HepG2 (cell line): Measurements from ENCODE around the gene ABCF1. TPM values are rescaled to one million over a fixed set of nuclear protein-coding genes. Genes with fewer than 3 reads are reported as not detected.

Experiments
- AGO2 ChIP-seq: fragments of 200-400 bp; formaldehyde crosslinking; optimal IDR thresholded peaks from 2 replicates; pipeline ENCODE3; 2017; ENCODE audit warnings: mild to moderate bottlenecking, low read depth, low read length, moderate library complexity
- CHD2 ChIP-seq: IDR thresholded peaks from 2 replicates; pipeline ENCODE4 v1.6.1; 2011; ENCODE audit warnings: low read depth, low read length, improper control_type of control experiment
- HES4 ChIP-seq: sonication (generic); formaldehyde crosslinking; IDR thresholded peaks from 2 replicates; pipeline ENCODE4 v1.9.0; 2021; ENCODE audit warnings: mild to moderate bottlenecking, missing genetic modification reagents, borderline replicate concordance
- MAF1 ChIP-seq: sonication (generic); formaldehyde crosslinking; IDR thresholded peaks from 2 replicates; pipeline ENCODE4 v1.5.0; 2020; ENCODE audit warnings: missing genetic modification reagents, borderline replicate concordance
- ONECUT2 ChIP-seq: sonication (generic); formaldehyde crosslinking; IDR thresholded peaks from 2 replicates; pipeline ENCODE4 v1.4.0; 2020; ENCODE audit warnings: missing genetic modification reagents
- TEAD2 ChIP-seq: sonication (generic); formaldehyde crosslinking; IDR thresholded peaks from 2 replicates; pipeline ENCODE4 v1.9.0; 2021; ENCODE audit warnings: missing genetic modification reagents
- TRIM24 ChIP-seq: sonication (generic); formaldehyde crosslinking; IDR thresholded peaks from 2 replicates; pipeline ENCODE4 v1.8.0; 2022; ENCODE audit warnings: mild to moderate bottlenecking, missing genetic modification reagents
- ZNF468 ChIP-seq: sonication (generic); formaldehyde crosslinking; IDR thresholded peaks from 2 replicates; pipeline ENCODE4 v1.8.0; 2022; ENCODE audit warnings: mild to moderate bottlenecking, moderate library complexity, missing genetic modification reagents
- ZNF564 ChIP-seq: sonication (generic); formaldehyde crosslinking; IDR thresholded peaks from 2 replicates; pipeline ENCODE4 v1.8.1; 2023; ENCODE audit warnings: mild to moderate bottlenecking, missing genetic modification reagents
- ZNF577 ChIP-seq: sonication (generic); formaldehyde crosslinking; IDR thresholded peaks from 2 replicates; pipeline ENCODE4 v1.4.0; 2020; ENCODE audit warnings: mild to moderate bottlenecking, low read depth, missing genetic modification reagents, borderline replicate concordance
- ZNF709 ChIP-seq: sonication (generic); formaldehyde crosslinking; IDR thresholded peaks from 2 replicates; pipeline ENCODE4 v1.5.0; 2020; ENCODE audit warnings: mild to moderate bottlenecking, missing genetic modification reagents
- ZNF776 ChIP-seq: sonication (generic); formaldehyde crosslinking; IDR thresholded peaks from 2 replicates; pipeline ENCODE4 v1.4.0; 2020; ENCODE audit warnings: mild to moderate bottlenecking, missing genetic modification reagents
- polyA plus RNA-seq, 8 experiments: library from polyadenylated mRNA; depleted of rRNA in 3 of 8; stranded (reverse) in 7 of 8; unstranded in 1 of 8; fragments of >200 nt; fragmentation: Illumina TruSeq in 4 of 8; extraction: Trizol in 4 of 8; gene quantifications; 2 replicates each; pipeline versions ENCODE4 v1.2.1 to v1.2.3, GENCODE V29; 2011 to 2016; ENCODE audit warnings: low read depth in 4 of 8, missing spikeins in 1 of 8, mixed read lengths in 1 of 8; ENCODE audit not compliant: insufficient read depth in 1 of 8
- total RNA-seq, 5 experiments: library from RNA; depleted of rRNA; stranded (reverse); fragments of >200 nt; fragmentation: Illumina TruSeq; extraction: Trizol; gene quantifications; 2 replicates each; pipeline ENCODE4 v1.2.3, GENCODE V29; 2016; ENCODE audit warnings: low read depth in 1 of 5
- TF ChIP-seq, protein P1 (sequence below): sonication (generic); formaldehyde crosslinking; IDR thresholded peaks from 2 replicates; pipeline ENCODE4 v1.5.0; 2020; ENCODE audit warnings: mild to moderate bottlenecking, missing genetic modification reagents, borderline replicate concordance
- TF ChIP-seq, protein P2 (sequence below): sonication (generic); formaldehyde crosslinking; IDR thresholded peaks from 2 replicates; pipeline ENCODE4 v1.5.1; 2020; ENCODE audit warnings: missing genetic modification reagents, mild to moderate bottlenecking, borderline replicate concordance
- TF ChIP-seq, protein P3 (sequence below): sonication (generic); formaldehyde crosslinking; IDR thresholded peaks from 2 replicates; pipeline ENCODE4 v1.8.1; 2023; ENCODE audit warnings: mild to moderate bottlenecking, moderate library complexity, missing genetic modification reagents
- TF ChIP-seq, protein P4 (sequence below): sonication (generic); formaldehyde crosslinking; IDR thresholded peaks from 2 replicates; pipeline ENCODE4 v1.8.1; 2023; ENCODE audit warnings: missing genetic modification reagents, mild to moderate bottlenecking, borderline replicate concordance

Gene ABCF1
- total and polyA plus RNA-seq, 2 of the 13 experiments (the other 11 are each of a cell fraction or from before 2014, with no cell fraction given) = 25.4 to 98.9 TPM

DNA sequence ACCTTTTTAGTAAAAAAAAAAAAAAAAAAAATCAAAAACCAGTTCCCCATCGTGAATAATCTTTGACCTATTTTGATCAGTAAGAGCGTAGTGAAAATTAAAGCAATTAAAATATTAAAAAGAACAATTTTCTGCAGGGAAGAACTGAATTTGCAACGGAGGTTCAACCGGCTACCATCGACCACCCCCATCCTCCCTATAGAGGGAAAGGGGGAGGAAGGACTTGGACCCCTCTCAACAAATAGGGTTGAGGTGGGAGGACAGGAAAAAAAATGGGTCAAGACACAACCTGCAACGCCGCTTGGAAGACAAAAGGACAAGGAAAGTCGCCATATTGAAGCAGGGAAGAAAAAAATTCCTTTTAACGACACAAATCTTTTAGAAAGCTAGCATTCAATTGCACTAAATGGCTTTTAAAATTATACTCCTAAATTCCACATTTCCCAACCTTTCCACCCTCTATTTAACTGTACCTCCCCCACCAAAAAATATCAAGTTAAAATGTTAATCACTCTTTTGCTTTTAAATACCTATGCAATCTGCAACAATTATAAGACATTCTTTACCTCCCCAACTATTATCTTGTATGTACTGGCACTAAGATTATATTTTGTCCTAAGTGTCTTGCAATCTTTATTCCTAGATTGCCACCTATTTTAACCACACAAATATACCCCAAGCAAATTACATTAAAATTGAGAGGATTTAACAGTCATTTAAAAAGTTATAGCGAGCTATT lies 44.1 kb downstream of the ABCF1 start (continued):
- TF ChIP-seq ZNF776 (CRISPR knock-in tag) (no peak; the same call in 1 of the 2 replicates), AGO2 (peak; percentile 98), ZNF709 (no peak), ZNF564 (CRISPR knock-in tag) (no peak), TRIM24 (CRISPR knock-in tag) (no peak), TEAD2 (CRISPR knock-in tag) (no peak), ONECUT2 (0 out of 2 replicates have a peak, but pooled peaks have one; percentile 16), ZNF468 (CRISPR knock-in tag) (no peak), MAF1 (0 out of 2 replicates have a peak, but pooled peaks have one; percentile 21), ZNF577 (CRISPR knock-in tag) (no peak), CHD2 (no peak), HES4 (no peak)
- TF ChIP-seq, protein P1, sequence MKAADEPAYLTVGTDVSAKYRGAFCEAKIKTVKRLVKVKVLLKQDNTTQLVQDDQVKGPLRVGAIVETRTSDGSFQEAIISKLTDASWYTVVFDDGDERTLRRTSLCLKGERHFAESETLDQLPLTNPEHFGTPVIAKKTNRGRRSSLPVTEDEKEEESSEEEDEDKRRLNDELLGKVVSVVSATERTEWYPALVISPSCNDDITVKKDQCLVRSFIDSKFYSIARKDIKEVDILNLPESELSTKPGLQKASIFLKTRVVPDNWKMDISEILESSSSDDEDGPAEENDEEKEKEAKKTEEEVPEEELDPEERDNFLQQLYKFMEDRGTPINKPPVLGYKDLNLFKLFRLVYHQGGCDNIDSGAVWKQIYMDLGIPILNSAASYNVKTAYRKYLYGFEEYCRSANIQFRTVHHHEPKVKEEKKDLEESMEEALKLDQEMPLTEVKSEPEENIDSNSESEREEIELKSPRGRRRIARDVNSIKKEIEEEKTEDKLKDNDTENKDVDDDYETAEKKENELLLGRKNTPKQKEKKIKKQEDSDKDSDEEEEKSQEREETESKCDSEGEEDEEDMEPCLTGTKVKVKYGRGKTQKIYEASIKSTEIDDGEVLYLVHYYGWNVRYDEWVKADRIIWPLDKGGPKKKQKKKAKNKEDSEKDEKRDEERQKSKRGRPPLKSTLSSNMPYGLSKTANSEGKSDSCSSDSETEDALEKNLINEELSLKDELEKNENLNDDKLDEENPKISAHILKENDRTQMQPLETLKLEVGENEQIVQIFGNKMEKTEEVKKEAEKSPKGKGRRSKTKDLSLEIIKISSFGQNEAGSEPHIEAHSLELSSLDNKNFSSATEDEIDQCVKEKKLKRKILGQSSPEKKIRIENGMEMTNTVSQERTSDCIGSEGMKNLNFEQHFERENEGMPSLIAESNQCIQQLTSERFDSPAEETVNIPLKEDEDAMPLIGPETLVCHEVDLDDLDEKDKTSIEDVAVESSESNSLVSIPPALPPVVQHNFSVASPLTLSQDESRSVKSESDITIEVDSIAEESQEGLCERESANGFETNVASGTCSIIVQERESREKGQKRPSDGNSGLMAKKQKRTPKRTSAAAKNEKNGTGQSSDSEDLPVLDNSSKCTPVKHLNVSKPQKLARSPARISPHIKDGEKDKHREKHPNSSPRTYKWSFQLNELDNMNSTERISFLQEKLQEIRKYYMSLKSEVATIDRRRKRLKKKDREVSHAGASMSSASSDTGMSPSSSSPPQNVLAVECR (CRISPR knock-in tag) = no peak
- TF ChIP-seq, protein P2, sequence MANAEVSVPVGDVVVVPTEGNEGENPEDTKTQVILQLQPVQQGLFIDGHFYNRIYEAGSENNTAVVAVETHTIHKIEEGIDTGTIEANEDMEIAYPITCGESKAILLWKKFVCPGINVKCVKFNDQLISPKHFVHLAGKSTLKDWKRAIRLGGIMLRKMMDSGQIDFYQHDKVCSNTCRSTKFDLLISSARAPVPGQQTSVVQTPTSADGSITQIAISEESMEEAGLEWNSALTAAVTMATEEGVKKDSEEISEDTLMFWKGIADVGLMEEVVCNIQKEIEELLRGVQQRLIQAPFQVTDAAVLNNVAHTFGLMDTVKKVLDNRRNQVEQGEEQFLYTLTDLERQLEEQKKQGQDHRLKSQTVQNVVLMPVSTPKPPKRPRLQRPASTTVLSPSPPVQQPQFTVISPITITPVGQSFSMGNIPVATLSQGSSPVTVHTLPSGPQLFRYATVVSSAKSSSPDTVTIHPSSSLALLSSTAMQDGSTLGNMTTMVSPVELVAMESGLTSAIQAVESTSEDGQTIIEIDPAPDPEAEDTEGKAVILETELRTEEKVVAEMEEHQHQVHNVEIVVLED (CRISPR knock-in tag) = 0 out of 2 replicates have a peak, but pooled peaks have one; percentile 6
- TF ChIP-seq, protein P3, sequence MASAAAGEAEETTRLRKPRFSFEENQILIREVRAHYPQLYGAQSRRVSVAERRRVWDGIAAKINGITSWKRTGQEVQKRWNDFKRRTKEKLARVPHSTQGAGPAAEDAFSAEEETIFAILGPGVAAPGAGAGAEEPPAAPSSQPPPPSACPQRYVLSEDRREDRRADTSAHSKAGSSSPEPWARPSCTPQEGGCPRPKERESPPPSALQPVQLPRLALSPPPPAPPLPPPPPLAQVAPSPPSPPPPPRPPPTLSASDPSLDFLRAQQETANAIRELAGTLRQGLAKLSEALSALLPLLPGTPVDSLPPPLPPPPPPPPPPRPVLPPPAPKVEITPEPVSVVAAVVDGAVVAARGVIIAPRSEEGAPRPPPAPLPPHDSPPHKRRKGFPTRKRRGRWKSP (CRISPR knock-in tag) = no peak; the same call in 1 of the 2 replicates
- TF ChIP-seq, protein P4, sequence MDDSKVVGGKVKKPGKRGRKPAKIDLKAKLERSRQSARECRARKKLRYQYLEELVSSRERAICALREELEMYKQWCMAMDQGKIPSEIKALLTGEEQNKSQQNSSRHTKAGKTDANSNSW = no peak
